Measurements from ENCODE around the gene TSPAN2.
"Not testable (repeated sequence)": the region's sequence is repeated elsewhere in the genome, so short reads cannot be mapped to it uniquely, and the experiment has no call there.

TSPAN2 gene

DNA sequence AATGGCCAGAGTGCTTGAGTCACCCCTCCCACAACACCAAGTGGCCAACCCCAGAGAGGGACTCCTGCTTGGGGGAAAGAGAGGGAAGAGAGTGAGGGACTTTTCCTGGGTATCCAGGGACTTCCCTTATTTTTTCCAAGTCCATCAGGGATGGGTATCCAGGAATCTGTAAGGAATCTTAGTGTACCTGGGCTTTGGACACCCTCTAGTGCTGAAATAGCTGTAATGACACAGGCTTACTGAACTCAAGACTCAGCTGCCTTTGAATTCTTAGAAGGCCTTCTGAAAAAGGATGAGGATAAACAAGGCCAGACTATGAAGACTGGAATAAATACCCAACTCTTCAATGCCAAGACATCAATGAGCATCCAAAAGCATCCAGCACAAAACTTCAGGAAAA, 47.6 kb downstream of the TSPAN2 start:
- DNase-seq (ENCODE audit: extremely low read depth in 1 of 2, low read depth in 1 of 2) = no peak

DNA sequence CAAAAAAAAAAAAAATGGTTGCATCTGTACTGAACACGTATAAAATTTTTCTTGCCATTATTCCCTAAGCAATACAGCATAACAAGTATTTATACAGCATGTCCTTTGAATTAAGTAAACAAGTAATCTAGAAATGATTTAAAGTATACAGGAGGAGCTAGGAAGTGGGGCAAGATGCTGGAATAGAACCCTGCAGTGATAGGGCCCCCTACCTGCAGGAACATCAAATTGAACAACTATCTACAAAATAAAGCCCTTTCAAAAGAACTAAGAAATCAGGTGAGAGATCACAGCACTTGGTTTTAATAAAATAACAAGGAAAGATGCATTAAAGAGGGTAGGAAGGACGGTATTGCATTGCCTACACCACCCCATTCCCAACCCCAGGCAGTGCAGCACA, 48.8 kb downstream of the TSPAN2 start:
- no peak for DNase-seq (ENCODE audit: extremely low read depth in 1 of 2, low read depth in 1 of 2)

DNA sequence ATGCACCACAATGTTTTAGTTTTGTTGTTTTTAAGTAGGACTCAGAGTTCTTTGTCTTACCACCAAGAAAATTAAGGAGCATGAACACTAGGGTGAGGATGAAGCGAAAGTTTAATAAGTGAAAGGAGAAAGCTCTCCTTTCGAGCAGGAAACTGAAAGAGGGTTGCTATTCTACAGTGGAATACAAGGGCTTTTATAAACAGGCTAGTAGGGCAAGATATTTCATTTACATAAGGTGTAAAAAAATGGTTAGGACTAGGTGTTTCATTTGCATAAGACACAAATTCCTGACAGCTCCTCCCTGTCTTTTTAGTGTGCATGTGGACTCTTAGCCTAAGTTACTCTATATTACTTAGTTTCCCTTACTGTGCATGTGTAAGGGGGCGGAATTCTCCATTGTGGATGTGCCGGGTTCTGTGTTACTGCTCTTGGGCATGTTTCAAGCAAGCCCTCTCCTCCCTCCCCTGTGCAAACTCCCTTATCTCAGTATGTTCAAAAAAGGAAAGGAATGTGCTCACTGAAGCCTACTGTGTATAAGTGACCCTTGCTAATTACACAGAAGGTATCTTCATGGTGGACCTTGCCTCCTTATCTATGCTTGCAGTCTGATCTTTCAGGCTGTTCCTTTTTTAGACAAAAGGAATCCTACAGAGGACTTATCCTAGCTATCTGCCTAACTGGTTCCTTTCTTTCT, 52.3 kb downstream of the TSPAN2 start:
- DNase-seq (ENCODE audit: extremely low read depth in 1 of 2, low read depth in 1 of 2) = no peak

DNA sequence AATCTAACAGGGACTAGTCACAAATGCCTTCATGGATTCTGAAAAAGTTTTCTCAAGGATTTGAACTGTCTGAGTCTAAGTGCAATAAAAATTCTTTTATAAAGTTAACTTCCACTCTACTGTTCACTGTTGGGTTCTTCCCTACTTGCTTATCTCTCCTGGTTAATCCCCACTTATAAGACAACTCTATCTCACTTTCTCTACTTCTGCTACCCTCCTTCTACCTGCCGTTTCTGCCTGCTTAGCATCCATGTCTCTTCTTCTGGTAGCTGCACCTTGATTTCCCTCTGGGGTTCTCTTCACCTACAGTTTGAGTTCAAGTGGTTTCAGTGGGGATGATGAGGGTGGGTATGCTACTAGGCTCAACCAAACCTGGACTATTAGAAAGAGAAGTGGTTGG, 53.7 kb downstream of the TSPAN2 start:
- no peak for DNase-seq (ENCODE audit: extremely low read depth in 1 of 2, low read depth in 1 of 2)

DNA sequence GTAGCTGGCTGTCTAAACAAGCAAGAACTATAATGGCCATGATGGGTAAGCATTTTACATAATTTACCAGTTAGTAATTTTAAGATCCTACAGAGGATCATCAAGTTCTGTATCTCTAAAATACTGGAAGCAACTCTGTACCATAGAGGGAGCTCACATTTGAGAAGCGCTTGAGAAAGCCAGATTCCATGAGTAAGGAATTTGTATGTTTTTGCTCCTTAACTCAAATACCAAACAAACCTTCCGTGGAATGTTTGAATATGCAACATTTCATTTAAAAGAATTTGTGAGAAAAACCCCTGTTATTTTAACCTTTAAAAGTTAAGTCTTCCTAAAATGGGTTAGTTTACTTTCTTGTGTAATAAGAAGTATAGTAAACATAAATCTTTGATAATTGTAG, 57.7 kb downstream of the TSPAN2 start:
- no peak for DNase-seq (ENCODE audit: extremely low read depth in 1 of 2, low read depth in 1 of 2)

DNA sequence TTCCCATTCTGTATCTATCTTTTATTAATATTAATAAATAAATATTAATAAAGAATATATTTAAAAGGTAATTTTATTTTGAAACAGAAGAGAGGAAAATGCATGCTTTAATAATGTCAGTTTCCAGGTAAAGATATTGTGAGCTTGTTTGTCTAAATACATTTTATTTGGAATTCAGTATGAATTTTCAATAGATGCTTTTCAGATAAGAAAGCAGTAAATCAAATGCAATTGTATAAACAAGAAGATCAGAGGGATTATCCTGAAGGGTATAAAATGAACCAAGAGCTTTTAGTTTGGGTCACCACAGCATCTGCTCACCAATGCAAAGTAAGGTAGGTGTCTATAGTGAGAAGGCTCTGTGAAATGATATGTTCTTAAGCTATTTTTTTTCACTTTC, 59.8 kb downstream of the TSPAN2 start, which contains the start of gene TSHB:
Gene TSHB (plus strand): TSS at position 301 of the 400 bp plus-strand sequence. CDS start 3,537 bp downstream, outside the sequence.
- no peak for DNase-seq (ENCODE audit: extremely low read depth in 1 of 2, low read depth in 1 of 2)

DNA sequence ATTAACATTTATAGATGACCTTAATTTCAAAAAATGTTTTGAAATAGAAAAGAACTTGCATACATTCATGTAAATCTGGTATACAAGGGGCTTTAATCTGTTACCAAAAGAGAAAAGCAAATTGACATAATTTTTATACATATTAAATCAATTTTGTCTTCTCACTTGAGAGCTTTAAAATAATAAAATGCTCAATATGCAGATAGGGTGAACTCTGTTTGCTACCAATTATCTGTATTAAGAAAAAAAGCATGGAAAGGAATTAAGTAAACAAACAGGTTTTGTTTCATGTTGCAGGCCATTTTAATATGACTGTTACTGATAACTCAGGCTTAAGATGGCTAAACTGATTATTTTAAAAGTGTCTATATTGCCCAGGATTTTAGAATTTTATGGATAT, 65.7 kb downstream of the TSPAN2 start:
- no peak for DNase-seq (ENCODE audit: extremely low read depth in 1 of 2, low read depth in 1 of 2)

DNA sequence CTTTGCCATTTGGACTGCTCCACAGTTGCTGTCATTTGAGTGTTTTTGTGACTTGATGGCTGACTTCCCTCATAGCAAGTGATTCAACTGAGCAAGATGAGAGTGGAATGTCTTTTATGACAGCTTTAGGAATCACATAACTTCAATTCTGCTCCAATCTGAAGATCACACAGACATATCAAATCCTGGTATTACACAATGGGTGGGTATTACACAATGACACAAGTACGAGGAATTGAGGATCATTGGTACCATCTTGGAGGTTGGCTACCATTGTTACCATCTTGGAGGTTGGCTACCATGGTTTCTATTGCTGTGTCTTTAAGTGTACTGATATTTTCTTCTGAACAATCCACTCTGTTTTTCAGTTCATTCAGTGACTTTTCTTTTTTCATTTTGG, 68.2 kb downstream of the TSPAN2 start:
- DNase-seq (ENCODE audit: extremely low read depth in 1 of 2, low read depth in 1 of 2) = no peak

DNA sequence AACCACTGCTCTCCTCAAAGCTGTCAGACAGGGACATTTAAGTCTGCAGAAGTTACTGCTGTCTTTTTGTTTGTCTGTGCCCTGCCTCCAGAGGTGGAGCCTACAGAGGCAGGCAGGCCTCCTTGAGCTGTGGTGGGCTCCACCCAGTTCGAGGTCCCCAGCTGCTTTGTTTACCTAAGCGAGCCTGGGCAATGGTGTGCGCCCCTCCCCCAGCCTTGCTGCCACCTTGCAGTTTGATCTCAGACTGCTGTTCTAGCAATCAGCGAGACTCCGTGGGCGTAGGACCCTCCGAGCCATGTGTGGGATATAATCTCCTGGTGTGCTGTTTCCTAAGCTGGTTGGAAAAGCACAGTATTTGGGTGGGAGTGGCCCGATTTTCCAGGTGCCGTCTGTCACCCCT, 69.8 kb downstream of the TSPAN2 start:
- not testable (repeated sequence) for DNase-seq (ENCODE audit: extremely low read depth in 1 of 2, low read depth in 1 of 2)

DNA sequence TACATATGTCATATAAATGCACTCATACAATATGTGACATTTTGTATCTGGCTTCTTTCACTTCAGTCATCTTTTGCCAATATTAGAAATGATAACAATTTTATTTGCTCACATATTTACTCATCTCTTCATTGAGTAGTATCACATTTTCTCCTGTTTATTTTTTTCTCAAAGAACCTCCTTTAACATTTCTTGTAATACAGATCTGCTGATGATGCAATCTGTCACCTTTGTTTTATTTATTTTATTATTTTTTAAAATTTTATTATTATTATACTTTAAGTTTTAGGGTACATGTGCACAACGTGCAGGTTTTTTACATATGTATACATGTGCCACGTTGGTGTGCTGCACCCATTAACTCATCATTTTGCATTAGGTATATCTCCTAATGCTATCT, 75.5 kb downstream of the TSPAN2 start:
- DNase-seq (ENCODE audit: extremely low read depth in 1 of 2, low read depth in 1 of 2) = no peak

DNA sequence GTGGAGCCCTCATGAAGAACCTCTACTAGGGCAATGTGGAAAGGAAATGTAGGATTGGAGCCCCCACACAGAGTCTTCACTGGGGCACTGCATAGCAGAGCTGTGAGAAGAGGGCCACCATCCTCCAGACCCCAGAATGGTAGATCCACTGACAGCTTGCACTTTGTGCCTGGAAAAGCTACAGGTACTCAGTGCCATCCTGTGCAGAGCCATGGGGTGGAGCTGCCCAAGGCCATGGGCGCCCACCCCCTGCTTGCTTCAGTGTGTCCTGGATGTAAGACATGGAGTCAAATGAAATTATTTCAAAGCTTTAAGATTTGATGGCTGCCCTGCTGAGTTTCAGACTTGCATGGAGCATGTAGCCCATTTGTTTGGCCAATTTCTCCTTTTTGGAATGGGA, 76.9 kb downstream of the TSPAN2 start:
- no peak for DNase-seq (ENCODE audit: extremely low read depth in 1 of 2, low read depth in 1 of 2)

DNA sequence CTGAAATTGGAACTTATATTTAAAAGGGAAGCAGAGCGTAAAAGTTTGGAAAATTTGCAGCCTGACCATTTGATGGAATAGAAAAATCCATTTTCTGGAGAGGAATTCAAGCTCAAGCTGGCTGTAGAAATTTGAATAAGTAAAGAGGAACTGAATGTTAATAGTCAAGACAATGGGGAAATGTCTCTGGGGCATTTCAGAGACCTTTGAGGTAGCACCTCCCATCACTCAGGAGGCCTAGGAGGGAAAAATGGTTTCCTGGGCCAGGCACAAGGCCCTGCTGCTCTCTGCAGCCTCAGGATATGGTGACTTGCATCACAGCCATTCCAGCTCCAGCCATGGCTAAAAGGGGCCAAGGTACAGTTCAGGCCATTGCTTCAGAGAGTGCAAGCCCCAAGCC, 77.3 kb downstream of the TSPAN2 start:
- no peak for DNase-seq (ENCODE audit: extremely low read depth in 1 of 2, low read depth in 1 of 2)

DNA sequence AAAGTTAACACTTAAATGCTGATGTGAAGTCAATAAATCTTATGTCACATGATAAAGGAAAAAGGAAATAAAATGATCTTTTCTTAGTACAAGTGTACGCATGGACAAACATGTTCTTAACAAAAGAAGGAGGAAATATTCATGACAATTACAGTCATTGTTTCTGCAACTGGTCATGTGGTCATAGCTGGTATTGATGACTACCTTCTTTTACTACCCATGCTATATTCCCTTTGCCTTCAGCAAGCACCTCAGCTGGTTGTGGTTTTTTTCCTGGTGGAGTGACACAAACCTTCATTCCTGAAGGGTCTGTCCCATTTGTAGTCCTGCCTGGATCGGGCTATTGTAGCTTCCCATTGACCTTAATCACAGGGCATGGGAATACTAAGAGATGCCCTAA, 83.1 kb downstream of the TSPAN2 start:
- DNase-seq (ENCODE audit: extremely low read depth in 1 of 2, low read depth in 1 of 2) = no peak
